HG03066 (cell line): ENCODE measurements around the gene MTCH1.

ENCODE experiments used
- ATAC-seq: cut with Tn5 transposase; IDR thresholded peaks from one replicate; pipeline ENCODE4 v1.9.1; 2021; ENCODE audit warnings: low read depth; ENCODE audit not compliant: unreplicated experiment

The MTCH1 gene

DNA sequence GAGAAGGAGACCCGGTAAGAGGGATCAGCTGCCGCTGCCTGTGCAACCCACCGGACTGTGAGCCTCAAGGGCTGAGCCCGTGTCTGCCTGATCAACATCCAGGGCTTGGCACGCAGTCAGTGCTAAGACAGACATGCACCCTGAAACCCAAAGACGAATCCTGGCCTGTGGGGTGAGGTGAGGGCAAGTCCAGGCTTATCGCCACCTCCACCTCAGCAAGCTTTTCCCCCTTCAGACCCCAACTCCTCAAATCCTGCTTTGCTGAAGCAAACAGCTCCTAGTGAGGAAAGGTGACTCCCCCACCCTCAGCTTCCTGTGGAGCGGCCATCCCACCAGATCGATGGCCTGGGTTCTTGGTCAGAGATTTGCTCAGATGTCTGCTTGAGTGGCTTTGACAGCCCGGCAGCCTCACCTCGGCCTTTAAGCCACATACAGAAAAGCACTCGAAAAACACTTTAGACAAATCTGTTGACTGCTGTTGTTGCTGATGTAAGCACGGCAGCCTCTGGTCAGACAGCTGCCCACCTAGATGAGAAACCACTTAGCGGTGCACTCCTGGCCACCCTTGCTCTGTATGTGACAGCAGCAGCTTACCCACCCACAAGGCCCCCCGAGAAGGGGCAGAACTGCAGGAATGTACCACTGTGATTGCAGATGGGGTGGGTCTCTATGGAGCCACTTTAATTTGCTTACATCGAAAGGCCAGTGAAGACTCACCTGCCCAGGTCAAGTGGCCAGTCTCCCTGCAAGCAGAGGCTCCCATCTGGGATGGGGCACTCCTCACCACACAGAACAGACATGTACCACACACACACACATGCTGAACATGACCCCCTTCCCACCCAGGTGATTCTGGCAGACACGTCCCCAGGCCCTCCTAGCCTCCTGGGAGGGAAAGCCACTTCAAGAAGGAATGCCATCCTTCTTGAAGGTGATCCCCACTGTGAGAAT, 14.8 kb downstream of the MTCH1 start:
- no peak for ATAC-seq

DNA sequence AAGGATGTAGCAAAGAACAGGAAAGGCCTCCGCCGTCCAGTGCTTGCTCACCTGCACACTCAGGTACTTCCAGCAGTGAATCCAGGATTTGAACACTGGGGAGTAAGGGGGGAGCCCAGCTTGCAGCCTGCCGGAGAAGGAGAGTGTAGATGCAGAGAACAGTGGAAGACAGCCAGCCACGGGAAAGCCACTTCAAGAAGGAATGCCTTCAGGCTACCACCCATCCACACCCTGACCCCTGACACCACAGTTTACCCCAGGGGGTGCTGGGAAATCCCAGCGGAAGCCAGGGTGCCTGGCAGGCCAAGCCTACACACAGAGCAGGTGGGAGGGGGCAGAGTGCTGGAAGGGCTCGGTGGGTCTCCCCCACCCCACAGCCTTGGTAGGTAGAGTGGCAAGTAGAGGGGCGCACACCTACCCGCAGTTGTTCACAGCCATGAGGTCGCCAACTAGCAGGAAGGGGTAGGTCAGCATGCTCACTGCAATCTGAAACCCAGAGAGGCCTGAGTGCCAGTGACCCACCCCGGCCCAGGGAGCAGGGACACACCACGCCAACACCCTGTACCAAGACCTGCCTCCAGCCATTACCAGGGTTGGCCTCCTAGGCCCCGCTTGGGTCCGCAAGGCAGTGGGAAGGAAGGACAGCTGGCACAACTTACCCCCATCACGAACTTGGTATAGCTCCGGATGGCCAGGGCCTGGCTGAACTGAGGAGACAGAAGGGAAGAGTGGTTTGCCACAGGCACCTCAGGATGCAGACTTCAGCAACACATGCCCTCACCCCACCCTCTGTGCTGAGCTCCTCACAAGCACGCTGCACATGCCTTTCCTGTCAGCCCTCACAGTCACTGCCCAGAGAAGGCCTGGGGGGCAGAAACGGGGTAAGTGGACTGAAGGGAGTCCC, 15.8 kb downstream of the MTCH1 start:
- no peak for ATAC-seq

GRCh38 chr6:36969240-36969691, 16.7 kb downstream of the MTCH1 start:
- no peak for ATAC-seq

- no peak for ATAC-seq
Observed at GRCh38 chr6:36968266-36968977, 17.6 kb downstream of the MTCH1 start.

DNA sequence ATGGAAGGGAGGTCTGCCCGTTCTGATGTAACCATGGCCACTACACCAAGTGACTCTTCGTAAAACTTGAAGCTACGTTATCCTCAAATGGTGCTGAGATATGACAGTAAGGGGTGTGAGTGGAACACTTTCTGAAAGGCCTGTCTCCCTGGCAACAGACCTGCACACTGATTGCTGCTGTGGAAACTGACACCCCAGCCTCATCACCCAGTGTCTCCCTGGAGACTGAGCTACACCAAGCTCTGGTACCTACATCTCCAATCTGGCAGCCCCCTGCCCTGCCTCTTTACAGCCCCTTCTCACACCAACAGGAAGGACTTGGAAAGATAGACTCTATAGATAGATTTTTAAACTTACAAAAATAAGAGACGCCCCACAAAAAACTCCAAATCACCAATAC, 18.2 kb downstream of the MTCH1 start:
- no peak for ATAC-seq

DNA sequence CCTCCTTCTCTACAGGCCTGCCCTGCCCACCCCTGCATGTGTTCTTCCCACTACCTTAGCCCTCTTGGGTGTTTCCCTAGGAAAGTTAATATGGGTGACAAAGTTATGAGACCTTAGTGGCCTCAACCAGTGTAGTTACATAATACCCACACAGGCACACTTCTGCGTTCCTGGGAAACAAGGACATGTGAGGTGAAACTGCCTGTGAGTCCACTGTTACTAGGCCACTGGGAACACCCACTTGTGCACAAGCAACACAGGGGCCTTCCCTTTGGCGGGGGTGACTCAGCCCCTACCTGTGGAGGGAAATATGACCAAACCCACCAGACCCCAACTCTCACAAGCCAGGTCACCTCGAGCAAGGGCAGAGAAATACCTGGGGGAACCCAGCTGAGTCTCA, 18.7 kb downstream of the MTCH1 start:
- ATAC-seq = no peak

- no peak for ATAC-seq
Observed at GRCh38 chr6:36964908-36965307, 21.1 kb downstream of the MTCH1 start.

- ATAC-seq = no peak
Observed at GRCh38 chr6:36964349-36964748, 21.6 kb downstream of the MTCH1 start.

DNA sequence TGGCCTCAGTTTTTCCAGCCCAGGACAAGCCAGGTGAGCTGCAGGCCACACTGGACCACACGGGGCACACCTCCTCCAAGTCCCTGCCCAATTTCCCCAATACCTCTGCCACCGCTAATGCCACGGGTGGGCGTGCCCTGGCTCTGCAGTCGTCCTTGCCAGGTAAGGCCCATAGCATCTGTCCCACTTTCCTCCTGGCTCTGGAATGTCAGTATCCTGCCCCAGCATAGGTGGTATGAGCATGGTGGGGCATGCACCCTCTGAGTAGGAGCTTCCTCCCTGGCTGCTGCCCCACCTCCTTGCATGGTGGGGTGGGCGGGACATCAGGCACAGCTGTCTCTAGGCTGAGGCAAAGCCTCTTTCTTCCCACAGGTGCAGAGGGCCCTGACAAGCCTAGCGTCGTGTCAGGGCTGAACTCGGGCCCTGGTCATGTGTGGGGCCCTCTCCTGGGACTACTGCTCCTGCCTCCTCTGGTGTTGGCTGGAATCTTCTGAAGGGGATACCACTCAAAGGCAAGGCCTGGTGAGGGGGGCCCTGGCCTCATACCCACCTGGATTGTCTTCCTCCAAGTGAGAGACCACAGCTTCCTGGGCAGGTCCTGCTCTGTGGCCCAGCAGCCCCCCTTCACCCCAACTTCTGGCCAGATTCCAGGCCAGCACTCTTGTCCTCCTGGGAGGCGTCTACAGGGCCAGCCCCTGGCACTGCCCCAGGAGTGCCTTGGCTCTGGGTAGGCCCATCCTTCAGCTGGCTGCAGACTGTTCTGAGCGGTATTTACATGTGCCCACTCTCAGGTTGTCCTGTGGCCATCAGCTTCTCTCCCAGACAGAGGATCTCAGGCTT, 22.3 kb downstream of the MTCH1 start:
- ATAC-seq = no peak

GRCh38 chr6:36962874-36963273, 23.1 kb downstream of the MTCH1 start:
- ATAC-seq = no peak

- ATAC-seq = no peak
Observed at GRCh38 chr6:36961441-36962435, 24.3 kb downstream of the MTCH1 start.

DNA sequence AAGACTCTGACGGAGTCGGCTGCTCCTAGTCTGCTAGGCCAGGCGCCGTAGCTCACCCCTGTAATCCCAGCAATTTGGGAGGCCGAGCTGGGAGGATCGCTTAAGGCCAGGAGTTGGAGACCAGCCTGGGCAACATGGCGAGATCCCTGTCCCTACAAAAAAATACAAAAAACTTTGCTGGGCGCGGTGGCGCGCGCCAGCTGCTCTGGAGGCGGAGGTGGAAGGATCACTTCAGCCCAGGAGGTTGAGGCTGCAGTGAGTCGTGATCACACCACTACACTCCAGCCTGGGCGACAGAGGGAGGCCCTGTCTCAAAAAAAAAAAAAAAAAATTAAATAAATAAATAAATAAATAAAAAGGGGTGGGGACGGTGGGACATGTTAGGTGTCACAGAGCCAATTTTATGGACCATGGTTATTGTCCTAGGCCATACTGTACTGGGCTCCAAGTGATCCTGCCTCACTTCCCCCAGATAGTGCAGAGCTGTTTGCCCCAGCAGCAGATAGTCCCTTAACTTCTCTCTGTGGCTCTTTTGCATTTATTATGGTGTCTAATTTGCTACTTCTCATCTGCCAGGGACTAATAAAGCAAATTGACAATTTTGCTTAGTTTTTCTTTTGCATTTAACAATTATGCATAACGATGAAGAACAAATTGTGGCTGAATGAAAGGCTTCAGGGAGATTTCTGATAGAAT, 26.3 kb downstream of the MTCH1 start:
- no peak for ATAC-seq

DNA sequence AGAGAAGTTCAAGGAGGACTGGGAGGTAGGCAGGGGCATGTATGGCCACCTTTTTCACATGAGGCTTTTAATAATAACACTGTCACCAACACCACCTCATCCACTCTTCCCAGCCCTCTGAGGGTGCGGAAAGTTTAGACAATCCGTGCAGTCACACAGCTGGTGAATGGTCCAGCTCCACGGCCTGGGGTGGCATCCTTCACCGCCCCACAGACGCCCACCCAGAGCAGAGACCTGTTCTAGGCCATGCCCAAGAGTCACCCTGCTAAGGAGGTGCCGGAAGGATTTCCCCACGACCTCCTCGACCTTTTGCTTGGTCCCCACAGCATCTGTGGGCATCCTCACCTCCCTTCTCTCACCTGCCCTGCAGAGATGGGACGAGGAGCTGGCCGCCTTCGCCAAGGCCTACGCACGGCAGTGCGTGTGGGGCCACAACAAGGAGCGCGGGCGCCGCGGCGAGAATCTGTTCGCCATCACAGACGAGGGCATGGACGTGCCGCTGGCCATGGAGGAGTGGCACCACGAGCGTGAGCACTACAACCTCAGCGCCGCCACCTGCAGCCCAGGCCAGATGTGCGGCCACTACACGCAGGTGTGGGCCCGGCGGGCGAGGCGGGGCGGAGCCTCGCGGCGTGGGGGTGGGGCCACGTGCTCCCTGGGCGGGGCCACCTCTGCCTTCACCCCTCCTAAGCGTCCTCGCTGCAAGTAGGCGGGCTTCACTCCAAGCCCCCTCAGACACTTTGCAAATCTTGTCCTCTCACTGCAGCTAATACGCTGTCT, 27.0 kb downstream of the MTCH1 start:
- no peak for ATAC-seq

DNA sequence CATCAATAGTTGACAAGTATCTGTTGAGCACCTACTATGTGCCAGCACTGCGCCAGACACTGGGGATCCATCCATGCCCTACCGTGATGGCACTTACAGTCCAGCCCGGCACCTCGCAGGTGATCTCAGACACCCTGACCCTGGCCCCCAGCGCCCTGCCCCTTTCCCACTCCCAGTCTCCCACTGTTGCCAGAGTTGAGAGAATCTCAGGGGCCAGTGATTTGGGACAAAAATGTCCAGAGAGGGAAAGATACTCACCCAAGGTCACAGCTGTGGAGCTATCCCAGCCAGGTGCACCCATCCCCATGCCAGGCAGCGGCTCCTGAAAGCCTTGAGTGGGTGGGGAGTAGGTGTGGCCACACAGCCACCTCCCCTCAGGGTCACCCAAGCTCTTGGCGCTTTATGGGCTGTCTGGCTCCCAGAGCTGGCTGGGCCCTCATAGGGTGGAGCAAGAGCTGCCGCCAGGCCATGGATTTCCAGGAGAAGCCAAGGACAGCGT, 28.2 kb downstream of the MTCH1 start:
- ATAC-seq = no peak

DNA sequence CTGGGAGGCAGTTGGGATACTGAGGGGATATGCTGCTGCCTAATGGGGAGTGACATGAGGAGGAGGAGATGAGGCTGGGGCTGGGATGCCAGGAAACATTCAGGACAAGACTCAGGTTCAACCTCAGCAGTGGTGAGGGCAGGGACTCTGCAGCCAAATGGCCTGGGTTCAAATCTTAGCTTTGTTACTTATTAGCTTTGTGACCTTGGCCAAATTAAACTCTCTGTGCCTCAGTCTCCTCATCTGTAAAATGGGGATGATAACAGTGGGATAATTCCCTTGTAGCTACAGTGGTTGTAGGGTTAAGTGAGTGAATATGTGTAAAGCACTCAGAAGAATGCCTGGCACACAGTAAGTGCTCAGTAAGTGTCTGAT, 29.6 kb downstream of the MTCH1 start:
- ATAC-seq = no peak

GRCh38 chr6:36955671-36956445, 30.1 kb downstream of the MTCH1 start:
- no peak for ATAC-seq
